Left ventricle myocardium inferior (tissue), 1 donor: Measurements from ENCODE around the gene ARSK. TPM values are rescaled to one million over a fixed set of nuclear protein-coding genes. Genes with fewer than 3 reads are reported as not detected.

Experiments
- DNase-seq: peaks from one replicate; pipeline ENCODE4 v3.0.0-alpha.2; 2020
- H3K27ac ChIP-seq: fragments of 200-600 bp; replicated peaks from 2 replicates; pipeline ENCODE4 v1.8.0; 2021
- H3K27me3 ChIP-seq: fragments of 200-600 bp; 2 replicates; pipeline ENCODE4 v1.8.0; 2021; ENCODE audit warnings: low read depth
- H3K36me3 ChIP-seq: fragments of 200-600 bp; 2 replicates; pipeline ENCODE4 v1.8.0; 2021
- H3K4me1 ChIP-seq: fragments of 200-600 bp; 2 replicates; pipeline ENCODE4 v1.8.0; 2021
- H3K4me3 ChIP-seq: fragments of 200-600 bp; 2 replicates; pipeline ENCODE4 v1.8.0; 2021; ENCODE audit warnings: mild to moderate bottlenecking, moderate library complexity
- H3K9me3 ChIP-seq: fragments of 200-600 bp; replicated peaks from 2 replicates; pipeline ENCODE4 v1.8.0; 2021
- intact Hi-C: fragments of 100-400 bp; cut with micrococcal nuclease; formaldehyde crosslinking; loops from one replicate; pipeline ENCODE4 v1.11.0; 2022
- total RNA-seq: library from RNA; stranded (reverse); fragmentation: NEBNext Ultra II Directional; extraction: Animal tissue kit (Norgen Biotek cat#: 25700); gene quantifications from one replicate; pipeline ENCODE4 v1.2.1, GENCODE V29; 2021
- TF ChIP-seq, protein P1 (sequence below): fragments of 200-600 bp; IDR thresholded peaks from 2 replicates; pipeline ENCODE4 v1.8.0; 2021; ENCODE audit warnings: antibody characterized with exemption, mild to moderate bottlenecking, borderline replicate concordance
- donor health status: DM: no; HTN: yes; CAD: no; lungs with severe emphysema.

Gene ARSK
- total RNA-seq, 1 donor from 2014 or later, result 3.7 TPM

- intact Hi-C loops, result no loop called here
- TF ChIP-seq, protein P1, sequence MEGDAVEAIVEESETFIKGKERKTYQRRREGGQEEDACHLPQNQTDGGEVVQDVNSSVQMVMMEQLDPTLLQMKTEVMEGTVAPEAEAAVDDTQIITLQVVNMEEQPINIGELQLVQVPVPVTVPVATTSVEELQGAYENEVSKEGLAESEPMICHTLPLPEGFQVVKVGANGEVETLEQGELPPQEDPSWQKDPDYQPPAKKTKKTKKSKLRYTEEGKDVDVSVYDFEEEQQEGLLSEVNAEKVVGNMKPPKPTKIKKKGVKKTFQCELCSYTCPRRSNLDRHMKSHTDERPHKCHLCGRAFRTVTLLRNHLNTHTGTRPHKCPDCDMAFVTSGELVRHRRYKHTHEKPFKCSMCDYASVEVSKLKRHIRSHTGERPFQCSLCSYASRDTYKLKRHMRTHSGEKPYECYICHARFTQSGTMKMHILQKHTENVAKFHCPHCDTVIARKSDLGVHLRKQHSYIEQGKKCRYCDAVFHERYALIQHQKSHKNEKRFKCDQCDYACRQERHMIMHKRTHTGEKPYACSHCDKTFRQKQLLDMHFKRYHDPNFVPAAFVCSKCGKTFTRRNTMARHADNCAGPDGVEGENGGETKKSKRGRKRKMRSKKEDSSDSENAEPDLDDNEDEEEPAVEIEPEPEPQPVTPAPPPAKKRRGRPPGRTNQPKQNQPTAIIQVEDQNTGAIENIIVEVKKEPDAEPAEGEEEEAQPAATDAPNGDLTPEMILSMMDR, result no peak
- Histone ChIP-seq H3K27ac (no peak overlapping the region), H3K9me3 (no peaks in the 10 kb centered on the region), H3K36me3 (peaks cover 78% of the 10 kb centered on the region), H3K4me1 (peaks cover 23% of the 10 kb centered on the region), H3K27me3 (no peaks in the 10 kb centered on the region), H3K4me3 (no peak overlapping the region)
- no peak for DNase-seq
Measured at GRCh38 chr5:95543017-95543705, 11.7 kb upstream of the ARSK start.

DNA sequence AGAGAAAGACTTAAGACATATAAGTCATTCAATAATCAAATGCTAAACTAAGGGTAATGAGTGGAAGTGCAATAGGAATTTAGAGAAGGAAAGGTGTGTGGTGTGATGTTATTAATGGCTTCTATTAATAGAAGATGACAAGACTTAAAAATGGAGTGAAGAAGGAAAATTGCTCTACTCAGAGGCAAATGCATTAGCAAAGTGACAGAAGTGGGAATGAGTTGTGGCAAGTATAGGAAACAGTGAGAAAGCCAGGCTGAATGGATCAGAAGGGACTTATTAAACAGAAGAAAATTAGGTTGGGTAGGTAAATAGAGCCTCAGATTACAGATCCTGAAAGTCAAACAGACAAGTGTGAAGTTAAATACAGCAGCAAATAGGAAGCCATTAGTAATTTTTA lies 5.9 kb upstream of the ARSK start:
- DNase-seq, result no peak
- TF ChIP-seq, protein P1, result no peak
- Histone ChIP-seq H3K4me3 (no peak overlapping the region), H3K4me1 (peaks cover 36% of the 10 kb centered on the region), H3K9me3 (no peaks in the 10 kb centered on the region), H3K27me3 (no peaks in the 10 kb centered on the region), H3K36me3 (peaks cover 58% of the 10 kb centered on the region), H3K27ac (no peak overlapping the region)
- intact Hi-C loops, result no loop called here

- no peak for DNase-seq
- intact Hi-C loops, result no loop called here
- Histone ChIP-seq H3K27me3 (no peaks in the 10 kb centered on the region), H3K4me3 (peak overlapping the region; percentile 76), H3K36me3 (peaks cover 10% of the 10 kb centered on the region), H3K4me1 (peaks cover 43% of the 10 kb centered on the region), H3K27ac (peak overlapping the region; percentile 87), H3K9me3 (no peaks in the 10 kb centered on the region)
- TF ChIP-seq, protein P1, result no peak
Measured at GRCh38 chr5:95554331-95554646, 612 bp upstream of the ARSK start.

DNA sequence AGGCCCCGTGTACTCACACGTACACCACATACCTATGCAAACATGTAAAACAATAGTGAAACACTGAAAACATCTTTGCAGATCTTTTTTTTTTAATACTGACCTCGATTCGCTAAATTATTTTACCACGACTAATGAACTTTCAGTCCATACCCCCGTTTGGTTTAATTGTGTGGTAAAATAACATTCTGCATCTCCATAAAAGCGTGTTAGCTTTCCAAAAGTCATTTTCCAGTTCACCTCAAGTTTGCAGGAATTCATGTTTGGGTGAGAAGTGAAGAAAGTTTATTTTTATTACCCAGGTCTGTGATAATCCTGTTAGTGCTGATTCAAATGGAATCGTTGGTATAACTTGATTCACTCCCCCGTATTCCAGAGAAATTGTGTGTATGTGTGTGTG lies 652 bp downstream of the ARSK start:
- TF ChIP-seq, protein P1, result no peak
- intact Hi-C loops, result no loop called here
- H3K27me3 ChIP-seq, result no peaks in the 10 kb centered on the region

GRCh38 chr5:95557841-95558240 lies 2.9 kb downstream of the ARSK start:
- H3K9me3 ChIP-seq, result no peaks in the 10 kb centered on the region
- no peak overlapping the region for H3K4me3 ChIP-seq
- H3K36me3 ChIP-seq, result no peaks in the 10 kb centered on the region
- DNase-seq, result no peak
- H3K4me1 ChIP-seq, result peaks cover 30% of the 10 kb centered on the region
- TF ChIP-seq, protein P1, result no peak
- intact Hi-C loops, result no loop called here
- no peak overlapping the region for H3K27ac ChIP-seq
- no peaks in the 10 kb centered on the region for H3K27me3 ChIP-seq

More for the DNA sequence above, 652 bp downstream of the ARSK start:
- Histone ChIP-seq H3K9me3 (no peaks in the 10 kb centered on the region), H3K27ac (peak overlapping the region; percentile 87), H3K36me3 (no peaks in the 10 kb centered on the region), H3K4me3 (peak overlapping the region; percentile 76), H3K4me1 (peaks cover 43% of the 10 kb centered on the region)
- no peak for DNase-seq
